H1 (cell line): ENCODE measurements around the gene PCDH9.

Experiments
- BCL11A ChIP-seq, 2 experiments: IDR thresholded peaks; one replicate each; pipeline ENCODE4 v1.6.1; 2011; ENCODE audit warnings: low read depth in 2 of 2, low read length in 2 of 2, mild to moderate bottlenecking in 2 of 2
- EP300 ChIP-seq, 2 experiments: IDR thresholded peaks; 1 replicate in 1 of 2; 2 replicates in 1 of 2; pipeline ENCODE4 v1.6.1; 2011 to 2012; ENCODE audit warnings: low read depth in 2 of 2, low read length in 2 of 2, mild to moderate bottlenecking in 2 of 2, borderline replicate concordance in 1 of 2, inconsistent platforms in 1 of 2, moderate library complexity in 1 of 2
- EZH2 ChIP-seq: fragments of 200-600 bp; sonication (generic); IDR thresholded peaks from 2 replicates; pipeline ENCODE4 v1.7.1; 2012; ENCODE audit warnings: low read depth, mild to moderate bottlenecking, moderate library complexity, low read length, inconsistent platforms; ENCODE audit not compliant: severe bottlenecking
- JUND ChIP-seq: IDR thresholded peaks from 2 replicates; pipeline ENCODE4 v1.6.1; 2011; ENCODE audit warnings: mild to moderate bottlenecking, improper control_type of control experiment, low read length
- SRF ChIP-seq: IDR thresholded peaks from 2 replicates; pipeline ENCODE4 v1.6.1; 2011; ENCODE audit warnings: mild to moderate bottlenecking, low read depth, low read length, moderate library complexity
- ZNF274 ChIP-seq: IDR thresholded peaks from 2 replicates; pipeline ENCODE4 v1.7.0; 2012; ENCODE audit warnings: low read length, borderline replicate concordance; ENCODE audit errors: extremely low read depth
- TF ChIP-seq, protein P1 (sequence below), 3 experiments: IDR thresholded peaks; 1 replicate in 2 of 3; 2 replicates in 1 of 3; pipeline versions ENCODE4 v1.5.1 to v1.6.1; 2011; ENCODE audit warnings: low read length in 3 of 3, mild to moderate bottlenecking in 3 of 3, inconsistent platforms in 2 of 3, low read depth in 1 of 3, moderate library complexity in 1 of 3; ENCODE audit not compliant: insufficient read depth in 1 of 3; ENCODE audit errors: control extremely low read depth in 1 of 3
- TF ChIP-seq, protein P2 (sequence below): IDR thresholded peaks from 2 replicates; pipeline ENCODE4 v1.6.1; 2012; ENCODE audit warnings: low read length, inconsistent platforms

GRCh38 chr13:66329988-66330451 is 900.1 kb downstream of the PCDH9 start:
- TF ChIP-seq, protein P1, sequence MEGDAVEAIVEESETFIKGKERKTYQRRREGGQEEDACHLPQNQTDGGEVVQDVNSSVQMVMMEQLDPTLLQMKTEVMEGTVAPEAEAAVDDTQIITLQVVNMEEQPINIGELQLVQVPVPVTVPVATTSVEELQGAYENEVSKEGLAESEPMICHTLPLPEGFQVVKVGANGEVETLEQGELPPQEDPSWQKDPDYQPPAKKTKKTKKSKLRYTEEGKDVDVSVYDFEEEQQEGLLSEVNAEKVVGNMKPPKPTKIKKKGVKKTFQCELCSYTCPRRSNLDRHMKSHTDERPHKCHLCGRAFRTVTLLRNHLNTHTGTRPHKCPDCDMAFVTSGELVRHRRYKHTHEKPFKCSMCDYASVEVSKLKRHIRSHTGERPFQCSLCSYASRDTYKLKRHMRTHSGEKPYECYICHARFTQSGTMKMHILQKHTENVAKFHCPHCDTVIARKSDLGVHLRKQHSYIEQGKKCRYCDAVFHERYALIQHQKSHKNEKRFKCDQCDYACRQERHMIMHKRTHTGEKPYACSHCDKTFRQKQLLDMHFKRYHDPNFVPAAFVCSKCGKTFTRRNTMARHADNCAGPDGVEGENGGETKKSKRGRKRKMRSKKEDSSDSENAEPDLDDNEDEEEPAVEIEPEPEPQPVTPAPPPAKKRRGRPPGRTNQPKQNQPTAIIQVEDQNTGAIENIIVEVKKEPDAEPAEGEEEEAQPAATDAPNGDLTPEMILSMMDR (IDR thresholded peaks at IDR 0.05; ENCODE audit: control extremely low read depth in 1 of 3, insufficient read depth in 1 of 3, low read depth in 1 of 3, low read length in 3 of 3), result no peak
- TF ChIP-seq BCL11A (IDR thresholded peaks at IDR 0.05; ENCODE audit: low read depth in 2 of 2, low read length in 2 of 2) (no peak), ZNF274 (no peak), JUND (no peak), SRF (no peak), EZH2 (no peak), EP300 (IDR thresholded peaks at IDR 0.05; ENCODE audit: borderline replicate concordance in 1 of 2, low read depth in 2 of 2, low read length in 2 of 2) (no peak)
- TF ChIP-seq, protein P2, sequence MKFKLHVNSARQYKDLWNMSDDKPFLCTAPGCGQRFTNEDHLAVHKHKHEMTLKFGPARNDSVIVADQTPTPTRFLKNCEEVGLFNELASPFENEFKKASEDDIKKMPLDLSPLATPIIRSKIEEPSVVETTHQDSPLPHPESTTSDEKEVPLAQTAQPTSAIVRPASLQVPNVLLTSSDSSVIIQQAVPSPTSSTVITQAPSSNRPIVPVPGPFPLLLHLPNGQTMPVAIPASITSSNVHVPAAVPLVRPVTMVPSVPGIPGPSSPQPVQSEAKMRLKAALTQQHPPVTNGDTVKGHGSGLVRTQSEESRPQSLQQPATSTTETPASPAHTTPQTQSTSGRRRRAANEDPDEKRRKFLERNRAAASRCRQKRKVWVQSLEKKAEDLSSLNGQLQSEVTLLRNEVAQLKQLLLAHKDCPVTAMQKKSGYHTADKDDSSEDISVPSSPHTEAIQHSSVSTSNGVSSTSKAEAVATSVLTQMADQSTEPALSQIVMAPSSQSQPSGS, result no peak
